Endothelial cell (in vitro differentiated cells): ENCODE measurements around the gene CRYL1. TPM values are rescaled to one million over a fixed set of nuclear protein-coding genes. Genes with fewer than 3 reads are reported as not detected.

Experiments used
- DNase-seq: peaks from one replicate; pipeline ENCODE4 v3.0.0; 2021; ENCODE audit warnings: low spot score
- H3K27ac Mint-ChIP-seq: one replicate; pipeline ENCODE4 v1.8.0; 2021; ENCODE audit warnings: mixed read lengths, inconsistent platforms; ENCODE audit not compliant: unreplicated experiment
- H3K27me3 Mint-ChIP-seq: one replicate; pipeline ENCODE4 v1.8.0; 2021; ENCODE audit warnings: mild to moderate bottlenecking, moderate library complexity, mixed read lengths, inconsistent platforms; ENCODE audit not compliant: unreplicated experiment
- H3K36me3 Mint-ChIP-seq: one replicate; pipeline ENCODE4 v1.8.0; 2021; ENCODE audit warnings: mild to moderate bottlenecking, low read depth, mixed read lengths, inconsistent platforms; ENCODE audit not compliant: unreplicated experiment
- H3K4me1 Mint-ChIP-seq: one replicate; pipeline ENCODE4 v1.8.0; 2021; ENCODE audit warnings: mild to moderate bottlenecking, mixed read lengths, inconsistent platforms; ENCODE audit not compliant: unreplicated experiment
- H3K4me3 Mint-ChIP-seq: one replicate; pipeline ENCODE4 v1.8.0; 2021; ENCODE audit warnings: mild to moderate bottlenecking, mixed read lengths, inconsistent platforms; ENCODE audit not compliant: unreplicated experiment
- H3K9me3 Mint-ChIP-seq: one replicate; pipeline ENCODE4 v1.8.0; 2021; ENCODE audit warnings: mixed read lengths, inconsistent platforms; ENCODE audit not compliant: unreplicated experiment
- total RNA-seq: library from RNA; stranded (reverse); fragmentation: NEBNext Ultra II Directional; extraction: Animal tissue kit (Norgen Biotek cat#: 25700); gene quantifications from one replicate; pipeline ENCODE4 v1.2.1, GENCODE V29; 2021; ENCODE audit not compliant: unreplicated experiment
- TF ChIP-seq, protein P1 (sequence below): fragments of 200-600 bp; sonication (generic); IDR thresholded peaks from one replicate; pipeline ENCODE4 v1.5.0; 2021; ENCODE audit warnings: antibody characterized with exemption; ENCODE audit not compliant: unreplicated experiment

The CRYL1 gene
- total RNA-seq, 1 donor from 2014 or later: 4.8 TPM

DNA sequence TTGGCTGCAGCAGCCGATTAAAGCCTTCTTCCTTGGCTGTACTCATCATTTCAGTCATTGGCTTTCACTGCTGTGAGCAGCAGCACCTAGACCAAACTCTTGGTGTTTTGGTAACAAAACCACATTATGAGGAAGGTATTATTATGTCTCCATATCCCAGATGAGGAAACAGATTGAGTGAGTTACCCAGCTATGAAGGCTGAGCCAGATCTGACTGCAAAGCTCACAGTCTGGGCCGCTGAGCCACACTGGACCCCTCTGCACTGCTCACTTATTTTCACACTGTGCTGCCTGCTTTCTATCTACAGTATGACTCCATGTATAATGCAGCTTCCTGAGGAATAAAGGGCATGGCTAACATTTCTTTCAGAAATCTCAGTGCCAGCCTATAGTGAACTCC is 24.5 kb downstream of the CRYL1 start:
- no peak overlapping the region for H3K27ac Mint-ChIP-seq
- TF ChIP-seq, protein P1, sequence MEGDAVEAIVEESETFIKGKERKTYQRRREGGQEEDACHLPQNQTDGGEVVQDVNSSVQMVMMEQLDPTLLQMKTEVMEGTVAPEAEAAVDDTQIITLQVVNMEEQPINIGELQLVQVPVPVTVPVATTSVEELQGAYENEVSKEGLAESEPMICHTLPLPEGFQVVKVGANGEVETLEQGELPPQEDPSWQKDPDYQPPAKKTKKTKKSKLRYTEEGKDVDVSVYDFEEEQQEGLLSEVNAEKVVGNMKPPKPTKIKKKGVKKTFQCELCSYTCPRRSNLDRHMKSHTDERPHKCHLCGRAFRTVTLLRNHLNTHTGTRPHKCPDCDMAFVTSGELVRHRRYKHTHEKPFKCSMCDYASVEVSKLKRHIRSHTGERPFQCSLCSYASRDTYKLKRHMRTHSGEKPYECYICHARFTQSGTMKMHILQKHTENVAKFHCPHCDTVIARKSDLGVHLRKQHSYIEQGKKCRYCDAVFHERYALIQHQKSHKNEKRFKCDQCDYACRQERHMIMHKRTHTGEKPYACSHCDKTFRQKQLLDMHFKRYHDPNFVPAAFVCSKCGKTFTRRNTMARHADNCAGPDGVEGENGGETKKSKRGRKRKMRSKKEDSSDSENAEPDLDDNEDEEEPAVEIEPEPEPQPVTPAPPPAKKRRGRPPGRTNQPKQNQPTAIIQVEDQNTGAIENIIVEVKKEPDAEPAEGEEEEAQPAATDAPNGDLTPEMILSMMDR: no peak
- H3K27me3 Mint-ChIP-seq: peaks cover 2% of the 10 kb centered on the region

DNA sequence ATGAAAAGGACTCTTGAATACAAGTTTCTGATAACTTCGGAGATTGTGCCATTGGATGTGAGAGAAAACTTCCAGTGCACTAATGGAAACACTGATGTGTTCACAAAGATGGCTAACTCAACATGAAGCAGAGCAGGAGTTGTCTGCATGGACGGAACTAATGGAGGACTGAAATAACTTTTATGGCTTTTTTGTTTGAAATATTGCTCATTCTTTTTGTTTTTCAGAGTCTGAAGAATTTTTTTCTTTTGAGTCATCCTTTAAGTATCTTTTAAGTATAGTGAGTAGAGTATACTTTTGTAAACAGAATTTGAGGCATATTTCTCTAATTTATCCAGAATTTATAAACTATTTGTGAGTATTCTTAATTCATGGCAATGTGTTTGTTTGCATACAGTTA is 25.7 kb downstream of the CRYL1 start:
- H3K4me3 Mint-ChIP-seq: no peak overlapping the region
- H3K27me3 Mint-ChIP-seq: peaks cover 2% of the 10 kb centered on the region
- peaks cover 8% of the 10 kb centered on the region for H3K9me3 Mint-ChIP-seq
- H3K27ac Mint-ChIP-seq: no peak overlapping the region
- TF ChIP-seq, protein P1: no peak
- peaks cover 10% of the 10 kb centered on the region for H3K36me3 Mint-ChIP-seq
- no peak for DNase-seq
- H3K4me1 Mint-ChIP-seq: peaks cover 8% of the 10 kb centered on the region

More for the DNA sequence above, 24.5 kb downstream of the CRYL1 start:
- Mint-ChIP-seq H3K4me3 (no peak overlapping the region), H3K9me3 (peaks cover 8% of the 10 kb centered on the region), H3K36me3 (peaks cover 10% of the 10 kb centered on the region), H3K4me1 (peaks cover 15% of the 10 kb centered on the region)
- DNase-seq: no peak

DNA sequence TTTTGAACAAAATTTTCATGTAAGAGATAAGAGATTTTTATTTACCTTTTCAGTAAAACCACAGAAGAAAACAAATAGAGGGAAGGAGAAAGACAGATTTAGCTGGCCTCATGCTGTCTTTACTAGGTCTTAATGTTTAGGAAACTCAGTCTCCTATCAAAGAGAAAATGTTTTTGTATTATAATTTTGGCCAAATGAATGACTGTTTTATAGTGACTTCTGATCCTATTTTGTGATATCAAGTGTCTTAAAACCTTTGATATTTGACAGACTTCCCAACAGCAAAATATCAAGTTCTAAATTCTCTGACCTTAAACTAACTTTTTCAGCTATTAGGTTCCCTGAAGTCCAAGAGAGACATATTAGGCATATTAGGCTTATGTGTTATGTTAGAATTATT is 27.0 kb downstream of the CRYL1 start:
- Mint-ChIP-seq H3K36me3 (peaks cover 10% of the 10 kb centered on the region), H3K9me3 (peaks cover 8% of the 10 kb centered on the region), H3K4me1 (peaks cover 8% of the 10 kb centered on the region), H3K4me3 (no peak overlapping the region), H3K27ac (no peak overlapping the region), H3K27me3 (peaks cover 2% of the 10 kb centered on the region)
- TF ChIP-seq, protein P1: no peak
- DNase-seq: no peak

DNA sequence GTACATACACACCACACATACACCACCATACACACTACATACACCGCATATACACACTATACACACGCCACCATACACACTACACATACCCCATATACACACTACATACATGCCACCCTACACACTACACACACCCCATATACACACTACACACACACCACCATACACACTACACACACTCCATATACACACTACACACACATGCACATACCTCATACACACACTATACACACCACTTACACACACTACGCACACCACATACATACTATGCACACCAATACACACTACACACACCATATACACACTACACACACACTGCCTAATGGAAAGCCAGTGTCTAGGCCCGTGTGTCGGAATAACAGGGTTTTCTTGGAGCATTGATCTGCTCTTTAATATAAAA is 27.5 kb downstream of the CRYL1 start:
- Mint-ChIP-seq H3K9me3 (peaks cover 8% of the 10 kb centered on the region), H3K36me3 (peaks cover 10% of the 10 kb centered on the region), H3K4me3 (no peak overlapping the region), H3K27me3 (peaks cover 2% of the 10 kb centered on the region), H3K27ac (no peak overlapping the region), H3K4me1 (peaks cover 8% of the 10 kb centered on the region)
- DNase-seq: no peak
- TF ChIP-seq, protein P1: no peak

DNA sequence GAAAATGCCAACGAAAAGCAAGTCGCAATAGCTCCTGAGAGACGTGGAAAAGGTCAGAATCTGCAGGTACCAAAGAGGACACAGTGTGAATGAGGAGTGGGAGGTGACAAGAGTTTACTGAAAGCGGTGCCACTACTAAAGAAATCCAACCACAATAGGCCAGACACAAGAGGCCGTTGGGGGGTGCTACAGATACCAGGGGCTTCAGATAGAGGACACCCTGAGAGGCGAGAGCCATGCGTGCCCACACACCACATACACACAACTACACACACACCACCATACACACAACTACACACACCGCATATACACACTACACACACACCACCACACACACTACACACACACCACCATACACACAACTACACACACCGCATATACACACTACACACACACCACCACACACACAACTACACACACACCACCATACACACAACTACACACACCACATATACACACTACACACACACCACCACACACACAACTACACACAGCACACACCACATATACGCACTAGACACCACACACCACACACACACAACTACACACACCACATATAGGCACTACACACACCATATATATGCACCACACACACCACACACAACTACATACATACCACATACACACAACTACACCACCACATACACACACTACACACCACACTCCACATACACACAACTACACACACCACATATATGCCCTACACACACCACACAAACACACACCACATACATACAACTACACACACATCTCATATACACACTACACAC is 28.5 kb downstream of the CRYL1 start:
- no peak overlapping the region for H3K4me3 Mint-ChIP-seq
- H3K27me3 Mint-ChIP-seq: peaks cover 4% of the 10 kb centered on the region
- peaks cover 10% of the 10 kb centered on the region for H3K36me3 Mint-ChIP-seq
- no peak overlapping the region for H3K27ac Mint-ChIP-seq
- H3K4me1 Mint-ChIP-seq: peaks cover 8% of the 10 kb centered on the region
- H3K9me3 Mint-ChIP-seq: peaks cover 8% of the 10 kb centered on the region
- TF ChIP-seq, protein P1: no peak
- no peak for DNase-seq
